ENCODE results near the gene SMIM22. TPM values are rescaled to one million over a fixed set of nuclear protein-coding genes. Genes with fewer than 3 reads are reported as not detected.
"Not testable (repeated sequence)": the region's sequence is repeated elsewhere in the genome, so short reads cannot be mapped to it uniquely, and the experiment has no call there.

SMIM22 gene
- total RNA-seq, 1 donor, result not detected

- TF ChIP-seq, protein P1, sequence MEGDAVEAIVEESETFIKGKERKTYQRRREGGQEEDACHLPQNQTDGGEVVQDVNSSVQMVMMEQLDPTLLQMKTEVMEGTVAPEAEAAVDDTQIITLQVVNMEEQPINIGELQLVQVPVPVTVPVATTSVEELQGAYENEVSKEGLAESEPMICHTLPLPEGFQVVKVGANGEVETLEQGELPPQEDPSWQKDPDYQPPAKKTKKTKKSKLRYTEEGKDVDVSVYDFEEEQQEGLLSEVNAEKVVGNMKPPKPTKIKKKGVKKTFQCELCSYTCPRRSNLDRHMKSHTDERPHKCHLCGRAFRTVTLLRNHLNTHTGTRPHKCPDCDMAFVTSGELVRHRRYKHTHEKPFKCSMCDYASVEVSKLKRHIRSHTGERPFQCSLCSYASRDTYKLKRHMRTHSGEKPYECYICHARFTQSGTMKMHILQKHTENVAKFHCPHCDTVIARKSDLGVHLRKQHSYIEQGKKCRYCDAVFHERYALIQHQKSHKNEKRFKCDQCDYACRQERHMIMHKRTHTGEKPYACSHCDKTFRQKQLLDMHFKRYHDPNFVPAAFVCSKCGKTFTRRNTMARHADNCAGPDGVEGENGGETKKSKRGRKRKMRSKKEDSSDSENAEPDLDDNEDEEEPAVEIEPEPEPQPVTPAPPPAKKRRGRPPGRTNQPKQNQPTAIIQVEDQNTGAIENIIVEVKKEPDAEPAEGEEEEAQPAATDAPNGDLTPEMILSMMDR (IDR thresholded peaks at IDR 0.05; ENCODE audit: insufficient read depth, low read depth, low read length), result no peak
- H3K4me3 ChIP-seq (ENCODE audit: low read depth, low read length), result no peak overlapping the region
- DNase-seq (ENCODE audit: low read depth), result peak; percentile 34
Measured at GRCh38 chr16:4780235-4780634, 14.9 kb upstream of the SMIM22 start.

DNA sequence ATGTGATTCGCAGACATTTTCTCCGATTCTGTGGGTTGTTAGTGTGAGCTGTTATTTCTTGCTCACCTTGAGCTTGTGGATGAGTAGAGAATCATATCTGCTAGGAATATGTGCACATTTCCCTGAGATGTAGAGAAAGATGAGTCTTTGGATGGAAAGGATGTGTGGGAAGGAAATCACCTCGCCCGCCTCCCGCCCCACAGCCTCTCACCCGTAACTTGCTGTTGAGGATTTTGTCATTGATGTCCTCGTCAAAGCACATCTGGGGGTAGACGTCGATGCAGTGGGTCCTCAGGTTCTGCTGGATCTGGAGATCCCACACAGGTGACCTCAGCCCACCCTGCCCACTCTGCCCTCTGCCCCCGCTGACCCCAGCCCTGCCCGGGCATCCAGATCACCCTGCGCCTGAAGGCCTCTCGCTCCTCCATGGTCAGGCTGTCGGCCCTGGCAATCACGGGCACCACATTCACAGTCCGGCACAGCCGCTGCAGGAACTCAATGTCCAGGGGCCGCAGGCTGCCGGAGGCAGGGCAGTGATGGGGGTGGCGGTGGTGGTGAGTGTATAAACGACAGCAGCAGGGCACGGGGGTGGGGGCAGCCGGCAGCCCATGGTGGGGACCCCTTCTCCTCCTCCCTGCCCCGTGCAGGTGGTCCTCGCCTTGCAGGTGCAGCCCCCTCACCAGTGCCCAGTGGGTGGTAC lies 11.8 kb upstream of the SMIM22 start:
- TF ChIP-seq, protein P1 (IDR thresholded peaks at IDR 0.05; ENCODE audit: insufficient read depth, low read depth, low read length), result no peak
- H3K4me3 ChIP-seq (ENCODE audit: low read depth, low read length), result no peak overlapping the region
- DNase-seq (ENCODE audit: low read depth), result no peak

DNA sequence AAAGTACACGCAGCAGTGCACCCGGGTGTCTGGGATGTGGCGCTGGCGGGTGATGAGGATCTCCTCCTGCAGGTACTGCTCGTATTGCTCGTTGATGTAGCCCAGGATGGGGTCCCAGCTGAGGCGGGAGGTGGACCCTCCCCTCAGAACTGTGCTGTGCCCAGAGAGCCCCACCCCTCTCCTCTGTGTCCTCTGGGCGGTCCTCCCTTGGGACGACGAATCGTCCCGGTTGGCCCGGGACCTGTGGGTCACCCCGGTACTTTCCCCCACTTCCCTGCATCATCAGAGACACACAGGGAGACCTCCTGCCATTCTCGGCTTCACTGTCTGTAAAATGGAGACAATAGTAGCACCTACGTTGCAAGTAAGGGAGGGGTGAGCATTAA lies 11.2 kb upstream of the SMIM22 start:
- TF ChIP-seq, protein P1 (IDR thresholded peaks at IDR 0.05; ENCODE audit: insufficient read depth, low read depth, low read length), result no peak
- no peak overlapping the region for H3K4me3 ChIP-seq (ENCODE audit: low read depth, low read length)
- DNase-seq (ENCODE audit: low read depth), result no peak

DNA sequence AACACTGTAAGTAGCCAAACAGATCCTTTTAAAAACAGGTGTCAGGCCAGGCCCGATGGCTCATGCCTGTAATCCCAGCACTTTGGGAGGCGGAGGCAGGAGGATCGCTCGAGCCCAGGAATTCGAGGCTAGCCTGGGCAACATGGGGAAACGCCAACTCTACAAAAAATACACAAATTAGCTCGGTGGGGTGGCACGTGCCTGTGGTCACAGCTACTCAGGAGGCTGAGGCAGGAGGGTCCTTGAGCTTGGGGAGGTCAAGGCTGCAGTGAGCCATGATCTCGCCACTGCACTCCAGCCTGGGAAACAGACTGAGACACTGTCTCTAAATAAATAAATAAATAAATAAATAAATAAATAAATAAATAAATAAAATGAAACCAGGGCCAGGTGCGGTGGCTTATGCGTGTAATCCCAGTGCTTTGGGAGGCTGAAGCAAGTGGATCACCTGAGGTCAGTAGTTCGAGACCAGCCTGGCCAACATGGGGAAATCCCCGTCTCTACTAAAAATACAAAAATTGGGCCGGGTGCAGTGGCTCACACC lies 10.7 kb upstream of the SMIM22 start:
- not testable (repeated sequence) for DNase-seq (ENCODE audit: low read depth); H3K4me3 ChIP-seq (ENCODE audit: low read depth, low read length)

- TF ChIP-seq, protein P1 (IDR thresholded peaks at IDR 0.05; ENCODE audit: insufficient read depth, low read depth, low read length), result no peak
- DNase-seq (ENCODE audit: low read depth), result no peak
- no peak overlapping the region for H3K4me3 ChIP-seq (ENCODE audit: low read depth, low read length)
Measured at GRCh38 chr16:4785758-4786433, 9.3 kb upstream of the SMIM22 start.

DNA sequence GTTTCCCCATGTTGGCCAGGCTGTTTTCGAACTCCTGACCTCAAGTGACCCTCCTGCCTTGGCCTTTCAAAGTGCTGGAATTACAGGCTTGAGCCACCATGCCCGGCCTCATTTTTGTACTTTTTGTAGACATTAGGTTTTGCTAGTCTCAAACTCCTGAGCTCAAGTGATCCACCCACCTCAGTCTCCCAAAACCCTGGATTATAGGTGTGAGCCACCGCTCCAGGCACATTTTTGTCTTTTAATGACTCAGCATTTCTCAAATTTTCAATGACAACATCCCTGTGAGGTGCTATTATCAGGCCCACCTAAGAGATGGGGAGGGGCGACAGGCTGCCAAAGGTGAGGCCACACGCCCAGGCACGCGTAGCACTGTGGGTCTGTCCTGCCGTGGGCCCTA lies 8.1 kb upstream of the SMIM22 start:
- no peak for DNase-seq (ENCODE audit: low read depth)
- TF ChIP-seq, protein P1 (IDR thresholded peaks at IDR 0.05; ENCODE audit: insufficient read depth, low read depth, low read length), result no peak
- no peak overlapping the region for H3K4me3 ChIP-seq (ENCODE audit: low read depth, low read length)

GRCh38 chr16:4787627-4788482 lies 7.3 kb upstream of the SMIM22 start, which contains the start of gene SEPTIN12:
TSS of gene SEPTIN12 (minus strand) at chr16:4788345. CDS start at chr16:4787645, 700 bp downstream.
- H3K4me3 ChIP-seq (ENCODE audit: low read depth, low read length), result no peak within 1 kb of the TSS
- DNase-seq (ENCODE audit: low read depth), result no peak
- TF ChIP-seq, protein P1 (IDR thresholded peaks at IDR 0.05; ENCODE audit: insufficient read depth, low read depth, low read length), result no peak
